AG10803 (cell line): ENCODE measurements around the gene CROCC2.

Source experiments
- DNase-seq: peaks from one replicate; pipeline ENCODE4 v3.0.0; 2010; ENCODE audit warnings: low read depth
- H3K4me3 ChIP-seq: 2 replicates; pipeline ENCODE4 v1.5.1; 2011; ENCODE audit warnings: mild to moderate bottlenecking, low read length, control low read depth
- TF ChIP-seq, protein P1 (sequence below): conservative IDR thresholded peaks from 2 replicates; pipeline ENCODE4 v1.5.1; 2011; ENCODE audit warnings: mild to moderate bottlenecking, low read length, control low read depth, inconsistent platforms

Gene CROCC2

GRCh38 chr2:240932724-240933047 is 26.6 kb downstream of the CROCC2 start:
- TF ChIP-seq, protein P1, sequence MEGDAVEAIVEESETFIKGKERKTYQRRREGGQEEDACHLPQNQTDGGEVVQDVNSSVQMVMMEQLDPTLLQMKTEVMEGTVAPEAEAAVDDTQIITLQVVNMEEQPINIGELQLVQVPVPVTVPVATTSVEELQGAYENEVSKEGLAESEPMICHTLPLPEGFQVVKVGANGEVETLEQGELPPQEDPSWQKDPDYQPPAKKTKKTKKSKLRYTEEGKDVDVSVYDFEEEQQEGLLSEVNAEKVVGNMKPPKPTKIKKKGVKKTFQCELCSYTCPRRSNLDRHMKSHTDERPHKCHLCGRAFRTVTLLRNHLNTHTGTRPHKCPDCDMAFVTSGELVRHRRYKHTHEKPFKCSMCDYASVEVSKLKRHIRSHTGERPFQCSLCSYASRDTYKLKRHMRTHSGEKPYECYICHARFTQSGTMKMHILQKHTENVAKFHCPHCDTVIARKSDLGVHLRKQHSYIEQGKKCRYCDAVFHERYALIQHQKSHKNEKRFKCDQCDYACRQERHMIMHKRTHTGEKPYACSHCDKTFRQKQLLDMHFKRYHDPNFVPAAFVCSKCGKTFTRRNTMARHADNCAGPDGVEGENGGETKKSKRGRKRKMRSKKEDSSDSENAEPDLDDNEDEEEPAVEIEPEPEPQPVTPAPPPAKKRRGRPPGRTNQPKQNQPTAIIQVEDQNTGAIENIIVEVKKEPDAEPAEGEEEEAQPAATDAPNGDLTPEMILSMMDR = no peak
- H3K4me3 ChIP-seq = no peak overlapping the region
- DNase-seq = no peak

DNA sequence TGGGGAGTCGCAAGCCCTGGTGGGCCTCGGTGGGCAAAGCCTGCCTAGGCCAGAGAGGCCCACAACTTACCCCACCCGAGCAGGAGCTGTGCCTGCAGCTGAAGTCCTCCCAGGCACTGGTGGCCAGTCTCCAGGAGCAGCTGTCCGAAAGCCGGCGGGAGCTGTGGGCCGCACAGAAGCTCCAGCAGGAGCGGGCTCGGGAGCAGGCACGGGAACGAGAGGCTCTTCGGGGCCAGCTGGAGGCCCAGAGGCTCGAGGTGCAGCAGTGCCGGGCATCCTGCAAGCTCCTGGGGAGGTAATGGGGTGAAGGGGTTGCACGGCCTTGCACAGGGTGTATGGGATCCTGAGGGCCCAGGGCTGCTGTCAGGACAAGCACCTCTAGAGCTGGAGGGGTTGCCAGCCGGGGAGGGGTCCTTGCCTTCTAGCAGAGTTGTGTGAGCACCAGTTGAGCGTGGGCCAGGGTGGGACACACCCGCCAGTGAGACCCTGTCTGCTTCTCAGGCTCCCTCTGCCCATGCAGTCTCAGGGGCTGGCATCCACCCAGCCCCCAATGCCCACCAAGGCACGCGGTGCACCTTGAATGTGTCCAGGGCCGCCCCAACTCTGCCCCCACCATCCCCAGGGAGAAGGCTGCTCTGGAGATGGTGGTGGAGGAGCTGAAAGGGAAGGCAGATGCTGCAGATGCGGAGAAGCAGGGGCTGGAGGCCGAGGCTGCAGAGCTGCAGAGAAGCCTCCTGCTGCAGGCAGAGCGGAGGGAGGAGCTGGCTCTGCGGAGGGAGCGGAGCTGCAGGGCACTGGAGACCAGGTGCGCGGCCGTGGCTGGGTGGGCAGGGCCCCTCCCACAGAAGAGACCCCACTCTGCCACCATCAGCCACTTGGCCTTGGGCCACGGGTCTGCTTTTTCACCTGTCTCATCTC is 27.2 kb downstream of the CROCC2 start:
- no peak overlapping the region for H3K4me3 ChIP-seq
- TF ChIP-seq, protein P1 = no peak
- DNase-seq = no peak

DNA sequence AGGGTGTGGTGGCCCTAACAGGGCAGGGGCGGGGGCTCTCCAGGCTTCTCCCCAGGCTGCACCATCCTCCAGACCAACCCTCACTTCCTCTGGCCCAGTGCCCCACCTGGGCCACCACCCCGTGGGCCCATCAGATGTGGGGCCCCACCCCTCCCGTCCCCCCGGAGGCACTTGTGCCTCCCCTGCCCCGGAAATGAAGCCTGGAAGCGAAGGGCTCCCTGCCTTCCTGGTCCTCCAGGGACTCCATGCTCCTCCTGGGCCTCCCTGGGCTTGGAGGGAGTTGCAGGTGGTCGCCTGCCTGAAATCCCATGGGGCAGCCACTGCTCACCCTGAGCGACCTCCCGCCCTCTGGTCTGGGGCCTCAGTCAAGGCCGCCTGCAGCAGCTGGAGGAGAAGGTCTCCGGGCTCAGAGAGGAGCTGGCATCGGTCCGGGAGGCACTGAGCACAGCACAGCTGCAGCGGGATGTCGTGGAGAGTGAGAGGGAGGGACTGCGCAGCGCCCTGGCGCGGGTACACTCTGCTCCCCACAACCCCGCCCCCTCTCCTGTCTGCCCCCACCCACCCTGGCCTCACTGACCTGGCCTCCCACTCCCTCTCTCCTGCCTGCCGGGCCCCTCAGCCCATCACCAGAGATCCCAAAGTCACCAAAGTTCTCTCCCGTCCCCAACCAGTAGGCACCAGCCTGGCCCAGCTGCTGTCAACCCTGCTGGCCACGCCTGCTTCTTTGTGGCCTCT is 28.0 kb downstream of the CROCC2 start:
- H3K4me3 ChIP-seq = no peak overlapping the region
- no peak for DNase-seq
- TF ChIP-seq, protein P1 = no peak

GRCh38 chr2:240934701-240935102 is 28.6 kb downstream of the CROCC2 start:
- DNase-seq = no peak
- H3K4me3 ChIP-seq = no peak overlapping the region
- TF ChIP-seq, protein P1 = no peak

GRCh38 chr2:240935103-240935876 is 29.2 kb downstream of the CROCC2 start:
- TF ChIP-seq, protein P1 = no peak
- no peak for DNase-seq
- no peak overlapping the region for H3K4me3 ChIP-seq

DNA sequence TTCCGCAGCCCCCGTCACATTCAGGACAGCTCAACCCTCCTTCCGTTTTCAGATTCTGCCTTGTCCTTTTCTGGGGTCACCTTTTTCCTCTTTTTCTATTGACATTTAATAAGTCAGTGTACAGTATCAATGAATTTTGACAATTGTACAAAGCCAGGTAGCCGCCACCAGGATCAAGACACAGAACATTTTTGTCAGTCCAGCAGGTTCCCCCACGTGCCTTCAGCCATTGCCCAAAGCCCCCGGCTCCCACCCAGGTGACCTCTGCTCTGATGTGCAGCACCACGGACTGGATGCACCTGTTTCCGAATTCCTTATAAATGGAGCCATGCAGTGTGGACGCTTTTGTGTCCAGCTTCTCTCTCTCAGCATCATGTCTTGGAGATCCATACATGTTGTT is 30.0 kb downstream of the CROCC2 start:
- DNase-seq = no peak
- TF ChIP-seq, protein P1 = no peak
- no peak overlapping the region for H3K4me3 ChIP-seq
